Aorta (tissue), 5 donors: ENCODE data around the gene GALK1. TPM values are rescaled to one million over a fixed set of nuclear protein-coding genes. Genes with fewer than 3 reads are reported as not detected.
"Not testable (repeated sequence)": the region's sequence is repeated elsewhere in the genome, so short reads cannot be mapped to it uniquely, and the experiment has no call there.

Source experiments
- ATAC-seq: fragments of 200-7000 bp; cut with Tn5 transposase; one replicate; pipeline ENCODE4 v1.9.1; 2022; ENCODE audit warnings: moderate library complexity; ENCODE audit not compliant: low FRiP score
- DNase-seq, 2 donors: peaks; one replicate each; pipeline ENCODE4 v3.0.0-alpha.2; 2020
- H3K27ac ChIP-seq, 2 donors: one replicate each; pipeline ENCODE4 v1.5.1; 2013; ENCODE audit warnings: low read length in 2 of 2, mild to moderate bottlenecking in 2 of 2, moderate library complexity in 2 of 2, control low read depth in 1 of 2, inconsistent platforms in 1 of 2, low read depth in 1 of 2
- H3K27me3 ChIP-seq, 2 donors: one replicate each; pipeline ENCODE4 v1.6.1; 2013; ENCODE audit warnings: control low read depth in 1 of 2, low read length in 1 of 2, mild to moderate bottlenecking in 1 of 2, moderate library complexity in 1 of 2; ENCODE audit not compliant: insufficient read depth in 2 of 2, control insufficient read depth in 1 of 2
- H3K36me3 ChIP-seq, 2 donors: one replicate each; pipeline ENCODE4 v1.6.1; 2013; ENCODE audit warnings: control low read depth in 1 of 2, low read length in 1 of 2, mild to moderate bottlenecking in 1 of 2; ENCODE audit not compliant: insufficient read depth in 2 of 2, control insufficient read depth in 1 of 2
- H3K4me1 ChIP-seq, 2 donors: one replicate each; pipeline ENCODE4 v1.6.1; 2013; ENCODE audit warnings: low read length in 2 of 2, control low read depth in 1 of 2, mild to moderate bottlenecking in 1 of 2, moderate library complexity in 1 of 2; ENCODE audit not compliant: insufficient read depth in 2 of 2, control insufficient read depth in 1 of 2
- H3K4me3 ChIP-seq, 2 donors: one replicate each; pipeline ENCODE4 v1.5.1; 2013; ENCODE audit warnings: low read length in 2 of 2, control low read depth in 1 of 2, mild to moderate bottlenecking in 1 of 2
- H3K9me3 ChIP-seq: one replicate; pipeline ENCODE4 v1.6.1; 2013; ENCODE audit warnings: mild to moderate bottlenecking, low read length; ENCODE audit not compliant: control insufficient read depth
- WGBS, 2 donors: extraction: QIAGEN DNeasy Blood & Tissue Kit; methylation state at CpG; one replicate each; pipeline ENCODE4 v1.1.7; 2013; 5-methylcytosine and 5-hydroxymethylcytosine counted together
- intact Hi-C, 2 donors: fragments of 100-400 bp; cut with DNase I; formaldehyde crosslinking; loops; one replicate each; pipeline versions ENCODE4 v1.14.2 to v1.15.0; 2022
- polyA plus RNA-seq, 2 donors: library from polyadenylated mRNA; stranded (reverse); fragments of 200-250 nt; gene quantifications; one replicate each; pipeline ENCODE4 v1.2.3, GENCODE V29; 2013
- total RNA-seq, 2 donors: library from RNA; stranded (reverse); fragmentation: NEBNext Ultra II Directional; extraction: Animal tissue kit (Norgen Biotek cat#: 25700); gene quantifications; one replicate each; pipeline ENCODE4 v1.2.1, GENCODE V29; 2021
- donor health status: healthy with polysubstance abuse.
- donor health status: Bipolar disorder and iron deficiency.
- donor health status: DM: no; HTN: no; CAD: no.
- donor health status: DM: no; HTN: no; CAD: no.
- donor health status: DM: yes; HTN: yes; CAD: no.

The GALK1 gene
- total and polyA plus RNA-seq, 4 donors: 16.8 to 44.8 (median 22.0) TPM

- ATAC-seq (peak; percentile 2), DNase-seq (no peak)
- H3K9me3 ChIP-seq: no peaks in the 10 kb centered on the region
- H3K27ac ChIP-seq: peak overlapping the region; percentile 49 to 89
- H3K4me3 ChIP-seq: peak overlapping the region; percentile 84 to 93
- H3K27me3 ChIP-seq: peaks cover 0 to 2% of the 10 kb centered on the region in 2 donors
- 0 to 2% methylated on average over 37 to 38 of the region's 38 CpGs for whole genome bisulfite sequencing, 2 donors
- no peaks in the 10 kb centered on the region for H3K4me1 ChIP-seq
- H3K36me3 ChIP-seq: peaks cover 0 to 2% of the 10 kb centered on the region in 2 donors
- intact Hi-C loops: loop anchor here in 1 of 2 donors (5.0 kb wide), 1 partner anchor 98 kb away; the partner anchor contains the start of gene TRIM47
Measured at GRCh38 chr17:75778861-75779249, 13.9 kb upstream of the GALK1 start.

- peak overlapping the region in 1 of 2 donors; percentile 49 for H3K27ac ChIP-seq
- WGBS, 2 donors: 0 to 1% methylated on average over 19 of the region's 19 CpGs
- not testable (repeated sequence) for DNase-seq, H3K4me1 ChIP-seq, H3K9me3 ChIP-seq, H3K27me3 ChIP-seq, ATAC-seq, H3K36me3 ChIP-seq
- intact Hi-C loops: loop anchor here in 1 of 2 donors (5.0 kb wide), 1 partner anchor 99 kb away; the partner anchor contains the start of gene TRIM47
- H3K4me3 ChIP-seq: peak overlapping the region; percentile 84 to 93
Measured at GRCh38 chr17:75778066-75778860, 13.3 kb upstream of the GALK1 start.

DNA sequence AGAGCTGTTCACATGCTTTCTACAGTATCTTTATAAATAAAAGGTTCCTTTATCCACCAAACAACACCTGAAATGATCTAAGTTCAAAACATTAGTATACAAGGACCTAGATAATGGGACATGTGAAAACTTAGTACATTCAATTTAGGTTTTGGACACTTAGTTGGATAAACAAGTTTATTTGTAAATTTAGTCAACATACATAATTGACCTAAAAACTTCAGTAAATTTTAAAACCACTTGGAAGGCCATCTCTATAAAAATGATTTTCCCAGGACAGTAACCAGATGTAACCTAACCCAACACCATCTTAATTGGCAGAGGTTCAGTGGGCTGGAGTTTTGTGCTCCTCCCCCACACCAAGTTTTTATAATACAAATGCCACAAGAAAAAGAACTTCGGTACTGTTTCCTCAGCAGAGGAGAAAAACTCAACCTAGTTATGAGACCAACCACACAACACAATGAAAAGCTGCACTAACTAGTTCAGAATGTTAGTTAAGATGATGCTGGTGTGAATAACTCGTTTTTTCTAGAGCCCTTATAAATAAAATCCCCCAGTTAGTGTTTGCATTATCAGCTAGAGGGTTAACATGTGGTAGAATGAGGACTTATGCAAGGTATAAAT, 12.4 kb upstream of the GALK1 start:
- DNase-seq: no peak
- H3K4me1 ChIP-seq: no peaks in the 10 kb centered on the region
- H3K27me3 ChIP-seq: peaks cover 0 to 2% of the 10 kb centered on the region in 2 donors
- no peaks in the 10 kb centered on the region for H3K9me3 ChIP-seq
- no peak overlapping the region for H3K27ac ChIP-seq
- intact Hi-C loops: loop anchor here in 1 of 2 donors (5.0 kb wide), 1 partner anchor 100 kb away; the partner anchor contains the start of gene TRIM47
- H3K36me3 ChIP-seq: peaks cover 0 to 2% of the 10 kb centered on the region in 2 donors
- ATAC-seq: no peak
- WGBS, 2 donors: 0 to 1% methylated on average over 2 of the region's 2 CpGs
- H3K4me3 ChIP-seq: peak overlapping the region in 1 of 2 donors; percentile 93

DNA sequence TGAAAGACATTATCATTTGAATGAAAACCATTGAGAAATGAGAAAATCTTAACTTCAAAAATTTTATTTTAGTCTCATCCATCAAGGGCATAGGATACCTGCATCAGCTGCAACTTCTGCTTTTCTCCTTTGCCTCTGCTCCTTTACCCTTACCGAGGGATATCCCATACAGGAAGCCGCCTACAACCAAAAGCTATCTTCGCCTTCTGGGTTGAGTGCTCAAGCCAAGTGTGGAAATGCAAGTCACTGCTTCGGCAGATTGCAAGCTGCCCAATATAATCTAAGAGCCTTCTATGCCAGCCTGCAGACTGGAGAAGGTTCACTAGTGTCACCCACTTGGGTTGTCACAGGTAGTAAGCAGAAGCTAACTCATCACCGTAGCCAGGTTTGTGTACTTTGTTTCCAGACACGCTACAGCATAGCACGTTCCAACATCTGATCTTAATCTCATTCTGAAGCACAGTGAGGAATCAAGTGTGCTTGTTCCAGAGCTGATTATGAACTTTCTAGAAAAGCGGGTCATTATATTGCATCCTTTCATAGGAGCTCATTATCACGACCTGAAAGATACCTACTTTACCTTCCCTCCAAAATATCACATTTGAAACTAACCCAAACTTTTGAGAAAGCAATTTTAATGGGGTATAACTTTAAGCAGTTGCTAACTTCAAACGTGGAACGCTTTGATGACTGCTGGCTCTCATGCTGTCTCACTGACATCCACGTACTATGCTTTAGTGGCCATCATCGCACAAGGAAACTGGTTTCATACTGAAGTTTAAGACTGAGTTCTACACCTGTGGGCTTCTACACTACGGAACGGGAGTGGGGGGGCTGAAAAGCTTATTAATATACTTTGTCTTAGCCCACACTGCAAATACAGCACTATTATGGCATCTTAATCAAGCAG, 11.6 kb upstream of the GALK1 start:
- Histone ChIP-seq H3K9me3 (no peaks in the 10 kb centered on the region), H3K27me3 (peaks cover 0 to 2% of the 10 kb centered on the region in 2 donors), H3K36me3 (peaks cover 0 to 2% of the 10 kb centered on the region in 2 donors), H3K4me3 (peak overlapping the region in 1 of 2 donors; percentile 93), H3K4me1 (no peaks in the 10 kb centered on the region), H3K27ac (peak overlapping the region in 1 of 2 donors; percentile 2)
- ATAC-seq (no peak), DNase-seq (peak in 1 of 2 donors; percentile 16)
- intact Hi-C loops: loop anchor here in 1 of 2 donors (5.0 kb wide), 1 partner anchor 101 kb away; the partner anchor contains the start of gene TRIM47
- WGBS, 2 donors: 7% methylated on average over 15 of the region's 15 CpGs

DNA sequence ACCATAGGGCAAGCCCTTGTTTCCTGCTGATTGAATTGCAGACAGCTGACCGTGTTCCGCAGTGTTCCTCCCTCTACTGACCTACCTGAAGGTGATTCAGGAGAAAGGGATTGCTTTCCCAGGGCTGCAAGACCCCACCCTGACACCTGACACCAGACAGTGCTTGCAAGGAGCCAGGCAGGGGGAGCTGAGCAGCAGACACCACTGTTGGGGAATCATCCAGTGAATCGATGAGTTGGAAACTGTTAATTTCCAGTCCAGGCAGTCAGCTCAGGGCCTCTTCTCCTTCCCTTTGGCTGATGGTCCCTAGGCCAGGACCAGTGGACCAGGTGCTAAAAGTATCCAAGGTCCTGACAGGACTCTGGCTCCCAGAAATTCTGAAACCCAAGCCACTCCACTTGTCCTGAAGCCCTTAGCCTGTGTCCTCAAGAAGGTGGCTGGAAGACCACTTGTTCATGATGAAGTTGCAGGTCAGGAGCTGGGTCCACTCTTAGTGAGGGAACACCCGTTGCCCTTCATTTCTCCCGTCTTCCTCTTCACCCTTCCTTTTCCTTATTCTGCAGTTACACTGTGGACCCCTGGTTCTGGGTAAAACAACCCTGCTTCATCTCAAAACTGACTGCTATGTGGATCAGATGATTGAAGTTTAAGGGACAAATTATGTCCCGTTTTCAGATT, 10.1 kb upstream of the GALK1 start:
- H3K4me3 ChIP-seq: no peak overlapping the region
- H3K4me1 ChIP-seq: no peaks in the 10 kb centered on the region
- no peaks in the 10 kb centered on the region for H3K9me3 ChIP-seq
- H3K27ac ChIP-seq: no peak overlapping the region
- peaks cover 0 to 2% of the 10 kb centered on the region in 2 donors for H3K36me3 ChIP-seq
- H3K27me3 ChIP-seq: peaks cover 0 to 2% of the 10 kb centered on the region in 2 donors
- intact Hi-C loops: loop anchor here in 1 of 2 donors (5.0 kb wide), 1 partner anchor 102 kb away; the partner anchor contains the start of gene TRIM47
- 47 to 54% methylated on average over 6 of the region's 6 CpGs for WGBS, 2 donors
- no peak for ATAC-seq
- peak in 1 of 2 donors; percentile 67 for DNase-seq

GRCh38 chr17:75774471-75774990, 9.5 kb upstream of the GALK1 start:
- ATAC-seq (no peak), DNase-seq (peak in 1 of 2 donors; percentile 67)
- H3K4me1 ChIP-seq: no peaks in the 10 kb centered on the region
- peaks cover 0 to 2% of the 10 kb centered on the region in 2 donors for H3K36me3 ChIP-seq
- no peak overlapping the region for H3K27ac ChIP-seq
- intact Hi-C loops: no loop called here
- peaks cover 0 to 1% of the 10 kb centered on the region in 2 donors for H3K27me3 ChIP-seq
- H3K4me3 ChIP-seq: no peak overlapping the region
- 81 to 85% methylated on average over 4 of the region's 4 CpGs for WGBS, 2 donors
- H3K9me3 ChIP-seq: no peaks in the 10 kb centered on the region

- intact Hi-C loops: no loop called here
- ATAC-seq (no peak), DNase-seq (peak in 1 of 2 donors; percentile 75)
- no peaks in the 10 kb centered on the region for H3K4me1 ChIP-seq
- WGBS, 2 donors: 73 to 76% methylated on average over 15 of the region's 15 CpGs
- H3K9me3 ChIP-seq: no peaks in the 10 kb centered on the region
- H3K27me3 ChIP-seq: no peaks in the 10 kb centered on the region
- no peak overlapping the region for H3K27ac ChIP-seq
- H3K4me3 ChIP-seq: no peak overlapping the region
- peaks cover 0 to 2% of the 10 kb centered on the region in 2 donors for H3K36me3 ChIP-seq
Measured at GRCh38 chr17:75773808-75774470, 8.9 kb upstream of the GALK1 start.
